Stomach (tissue), 9 donors: ENCODE results near the gene FIP1L1. TPM values are rescaled to one million over a fixed set of nuclear protein-coding genes. Genes with fewer than 3 reads are reported as not detected.

Experiments
- DNase-seq, 2 donors: peaks; one replicate each; pipeline versions ENCODE4 v3.0.0 to v3.0.0-alpha.2; 2013 to 2019
- H3K27ac ChIP-seq, 5 donors: fragments of 200-600 bp in 4 of 5; sonication (generic) in 4 of 5; one replicate each; pipeline ENCODE4 v1.5.1; 2013 to 2019; ENCODE audit warnings: mild to moderate bottlenecking in 1 of 5, moderate library complexity in 1 of 5
- H3K27me3 ChIP-seq, 3 donors: fragments of 200-600 bp; sonication (generic); one replicate each; pipeline ENCODE4 v1.5.1; 2017 to 2019; ENCODE audit warnings: mixed run types in 1 of 3
- H3K36me3 ChIP-seq, 4 donors: fragments of 200-600 bp; sonication (generic); 1 replicate in 3 of 4; 2 replicates in 1 of 4; pipeline ENCODE4 v1.5.1; 2016 to 2019
- H3K4me1 ChIP-seq, 4 donors: fragments of 200-600 bp; sonication (generic); one replicate each; pipeline ENCODE4 v1.5.1; 2016 to 2019
- H3K4me3 ChIP-seq, 4 donors: fragments of 200-600 bp; sonication (generic) in 3 of 4; one replicate each; pipeline ENCODE4 v1.5.1; 2016 to 2019; ENCODE audit warnings: mild to moderate bottlenecking in 1 of 4
- H3K9me3 ChIP-seq, 4 donors: fragments of 200-600 bp; sonication (generic); one replicate each; pipeline ENCODE4 v1.5.1; 2016 to 2019
- EP300 ChIP-seq: sonication (generic); formaldehyde crosslinking; IDR thresholded peaks from one replicate; pipeline ENCODE4 v1.6.1; 2017; ENCODE audit warnings: antibody characterized with exemption
- POLR2A ChIP-seq, 4 donors: fragments of 450-650 bp; IDR thresholded peaks; one replicate each; pipeline ENCODE4 v1.6.1; 2016; ENCODE audit warnings: antibody characterized with exemption in 4 of 4, control low read depth in 2 of 4, mild to moderate bottlenecking in 1 of 4, moderate library complexity in 1 of 4
- POLR2AphosphoS5 ChIP-seq, 3 donors: sonication (generic); formaldehyde crosslinking; IDR thresholded peaks; one replicate each; pipeline ENCODE4 v1.6.1; 2016; ENCODE audit warnings: antibody characterized with exemption in 3 of 3
- WGBS, 5 donors: extraction: QIAGEN DNeasy Blood & Tissue Kit in 3 of 5; methylation state at CpG; one replicate each; pipeline versions ENCODE4 v1.1.5 to v1.1.7; 2013 to 2018; 5-methylcytosine and 5-hydroxymethylcytosine counted together
- intact Hi-C: fragments of 100-400 bp; cut with DNase I; formaldehyde crosslinking; loops from one replicate; pipeline ENCODE4 v1.15.1; 2023; ENCODE audit warnings: low total_unique reads
- polyA plus RNA-seq, 3 donors: library from polyadenylated mRNA; stranded (reverse); fragments of 200-250 nt; gene quantifications; one replicate each; pipeline ENCODE4 v1.2.3, GENCODE V29; 2013
- total RNA-seq, 5 donors: library from RNA; depleted of rRNA; stranded (reverse); fragments of >200 nt; gene quantifications; one replicate each; pipeline versions ENCODE4 v1.1.0 to v1.2.3, GENCODE V29; 2014 to 2016
- TF ChIP-seq, protein P1 (sequence below), 7 experiments: fragments of 450-650 bp in 4 of 7; fragments of 200-600 bp in 3 of 7; sonication (generic) in 3 of 7; IDR thresholded peaks; one replicate each; pipeline ENCODE4 v1.5.1; 2016 to 2019; ENCODE audit warnings: antibody characterized with exemption in 7 of 7, control low read depth in 2 of 7, mild to moderate bottlenecking in 1 of 7
- donor health status: healthy with polysubstance abuse.
- donor health status: Bipolar disorder and iron deficiency.
- donor health status: healthy.

The FIP1L1 gene
- total and polyA plus RNA-seq, 8 donors: 19.9 to 91.1 (median 29.9) TPM

GRCh38 chr4:53361451-53361850 lies 16.0 kb upstream of the FIP1L1 start:
- H3K9me3 ChIP-seq: no peaks in the 10 kb centered on the region
- 65 to 70% (median 67%) methylated on average over 3 of the region's 3 CpGs for WGBS, 5 donors
- H3K27me3 ChIP-seq: no peaks in the 10 kb centered on the region
- H3K4me1 ChIP-seq: peaks cover 17 to 60% (median 40%) of the 10 kb centered on the region in 4 donors
- H3K27ac ChIP-seq: no peak overlapping the region
- H3K36me3 ChIP-seq: no peaks in the 10 kb centered on the region
- DNase-seq: no peak
- TF ChIP-seq POLR2AphosphoS5 (IDR thresholded peaks at IDR 0.05): no peak
- TF ChIP-seq, protein P1, sequence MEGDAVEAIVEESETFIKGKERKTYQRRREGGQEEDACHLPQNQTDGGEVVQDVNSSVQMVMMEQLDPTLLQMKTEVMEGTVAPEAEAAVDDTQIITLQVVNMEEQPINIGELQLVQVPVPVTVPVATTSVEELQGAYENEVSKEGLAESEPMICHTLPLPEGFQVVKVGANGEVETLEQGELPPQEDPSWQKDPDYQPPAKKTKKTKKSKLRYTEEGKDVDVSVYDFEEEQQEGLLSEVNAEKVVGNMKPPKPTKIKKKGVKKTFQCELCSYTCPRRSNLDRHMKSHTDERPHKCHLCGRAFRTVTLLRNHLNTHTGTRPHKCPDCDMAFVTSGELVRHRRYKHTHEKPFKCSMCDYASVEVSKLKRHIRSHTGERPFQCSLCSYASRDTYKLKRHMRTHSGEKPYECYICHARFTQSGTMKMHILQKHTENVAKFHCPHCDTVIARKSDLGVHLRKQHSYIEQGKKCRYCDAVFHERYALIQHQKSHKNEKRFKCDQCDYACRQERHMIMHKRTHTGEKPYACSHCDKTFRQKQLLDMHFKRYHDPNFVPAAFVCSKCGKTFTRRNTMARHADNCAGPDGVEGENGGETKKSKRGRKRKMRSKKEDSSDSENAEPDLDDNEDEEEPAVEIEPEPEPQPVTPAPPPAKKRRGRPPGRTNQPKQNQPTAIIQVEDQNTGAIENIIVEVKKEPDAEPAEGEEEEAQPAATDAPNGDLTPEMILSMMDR (IDR thresholded peaks at IDR 0.05): no peak
- no peak for TF ChIP-seq EP300
- TF ChIP-seq POLR2A (IDR thresholded peaks at IDR 0.05): no peak
- H3K4me3 ChIP-seq: no peak overlapping the region
- intact Hi-C loops: no loop called here

DNA sequence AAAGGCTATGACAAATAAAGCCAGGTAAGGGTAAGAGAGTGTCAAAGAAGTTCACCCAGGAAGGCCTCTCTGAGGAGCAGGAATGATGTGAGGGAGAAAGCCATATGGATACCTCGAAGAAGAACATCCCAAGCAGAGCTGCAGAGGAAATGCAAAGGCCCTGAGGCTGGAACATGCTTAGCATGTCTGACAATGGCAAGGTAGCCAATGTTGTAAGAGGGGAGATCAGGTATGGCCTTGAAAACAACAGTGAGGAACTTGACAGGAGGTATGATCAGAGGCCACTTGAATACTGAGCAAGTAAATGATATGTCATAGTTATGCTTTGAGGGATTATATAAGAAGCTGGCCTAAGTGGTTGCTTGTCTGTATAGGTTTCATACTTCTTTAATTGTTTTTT lies 15.3 kb upstream of the FIP1L1 start:
- WGBS, 5 donors: 85 to 97% (median 90%) methylated on average over 1 of the region's 1 CpG
- H3K4me3 ChIP-seq: no peak overlapping the region
- DNase-seq: no peak
- H3K9me3 ChIP-seq: no peaks in the 10 kb centered on the region
- H3K27me3 ChIP-seq: no peaks in the 10 kb centered on the region
- peaks cover 17 to 63% (median 43%) of the 10 kb centered on the region in 4 donors for H3K4me1 ChIP-seq
- no peaks in the 10 kb centered on the region for H3K36me3 ChIP-seq
- TF ChIP-seq EP300: no peak
- TF ChIP-seq POLR2A (IDR thresholded peaks at IDR 0.05): no peak
- TF ChIP-seq, protein P1 (IDR thresholded peaks at IDR 0.05): no peak
- no peak for TF ChIP-seq POLR2AphosphoS5 (IDR thresholded peaks at IDR 0.05)
- no peak overlapping the region for H3K27ac ChIP-seq
- intact Hi-C loops: no loop called here

DNA sequence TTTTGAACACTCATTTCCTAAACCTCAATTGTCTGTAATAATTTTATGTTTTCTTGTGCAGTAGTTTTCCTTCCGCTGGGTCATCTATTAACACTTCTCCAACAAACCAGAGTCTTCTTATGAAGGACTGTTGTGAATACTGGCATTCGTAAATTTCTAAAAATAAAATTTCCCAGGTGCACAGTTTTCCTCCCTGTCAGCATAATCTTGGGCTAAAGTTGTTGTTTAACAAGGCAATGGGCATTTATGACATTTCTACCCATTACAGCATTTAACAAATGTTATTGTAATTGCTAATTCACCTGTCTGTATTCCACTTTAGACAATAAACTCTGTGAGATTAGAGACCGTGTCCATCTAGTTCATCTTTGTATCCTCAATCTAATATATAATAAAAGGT lies 12.8 kb upstream of the FIP1L1 start:
- intact Hi-C loops: no loop called here
- TF ChIP-seq EP300: no peak
- TF ChIP-seq POLR2A (IDR thresholded peaks at IDR 0.05): no peak
- TF ChIP-seq, protein P1 (IDR thresholded peaks at IDR 0.05): no peak
- TF ChIP-seq POLR2AphosphoS5 (IDR thresholded peaks at IDR 0.05): no peak
- H3K4me3 ChIP-seq: peak overlapping the region; percentile 91 to 99 (median 96)
- H3K27ac ChIP-seq: no peak overlapping the region
- no peak for DNase-seq
- H3K36me3 ChIP-seq: no peaks in the 10 kb centered on the region
- H3K9me3 ChIP-seq: no peaks in the 10 kb centered on the region
- peaks cover 17 to 58% (median 43%) of the 10 kb centered on the region in 4 donors for H3K4me1 ChIP-seq
- 25 to 42% (median 34%) methylated on average over 3 of the region's 3 CpGs for WGBS, 5 donors
- H3K27me3 ChIP-seq: peaks cover 0 to 7% (median 0%) of the 10 kb centered on the region in 3 donors

GRCh38 chr4:53365121-53365485 lies 12.3 kb upstream of the FIP1L1 start:
- Histone ChIP-seq H3K36me3 (no peaks in the 10 kb centered on the region), H3K27ac (peak overlapping the region in 4 of 5 donors; percentile 65 to 80 (median 72)), H3K4me1 (peaks cover 17 to 58% (median 43%) of the 10 kb centered on the region in 4 donors), H3K27me3 (peaks cover 0 to 12% (median 0%) of the 10 kb centered on the region in 3 donors), H3K4me3 (peak overlapping the region; percentile 91 to 99 (median 96)), H3K9me3 (no peaks in the 10 kb centered on the region)
- intact Hi-C loops: no loop called here
- WGBS, 5 donors: 0 to 1% (median 1%) methylated on average over 4 to 8 of the region's 8 CpGs
- no peak for TF ChIP-seq EP300
- TF ChIP-seq POLR2A (IDR thresholded peaks at IDR 0.05): no peak
- no peak for TF ChIP-seq POLR2AphosphoS5 (IDR thresholded peaks at IDR 0.05)
- TF ChIP-seq, protein P1 (IDR thresholded peaks at IDR 0.05): no peak
- DNase-seq: no peak
